MM.1S (cell line): Measurements from ENCODE around the gene FBXL12.
"Not testable (repeated sequence)": the region's sequence is repeated elsewhere in the genome, so short reads cannot be mapped to it uniquely, and the experiment has no call there.

Source experiments
- DNase-seq: peaks from one replicate; pipeline ENCODE4 v3.0.0-alpha.2; 2015
- H2AFZ ChIP-seq: fragments of 300-600 bp; sonication (generic); 2 replicates; pipeline ENCODE4 v1.6.0; 2016; ENCODE audit warnings: antibody characterized with exemption, low read length
- H3F3A ChIP-seq: fragments of 300-600 bp; sonication (generic); 2 replicates; pipeline ENCODE4 v1.6.1; 2016; ENCODE audit warnings: mild to moderate bottlenecking, antibody characterized with exemption, low read length, moderate library complexity, mixed read lengths; ENCODE audit not compliant: insufficient read depth
- H3K27ac ChIP-seq: fragments of 300-600 bp; sonication (generic); 2 replicates; pipeline ENCODE4 v1.5.1; 2016; ENCODE audit warnings: mild to moderate bottlenecking, low read length
- H3K27me3 ChIP-seq: fragments of 300-600 bp; sonication (generic); replicated peaks from 2 replicates; pipeline ENCODE4 v1.6.0; 2016; ENCODE audit warnings: low read length; ENCODE audit not compliant: insufficient read depth
- H3K36me3 ChIP-seq: fragments of 300-600 bp; sonication (generic); replicated peaks from 2 replicates; pipeline ENCODE4 v1.6.1; 2016; ENCODE audit warnings: mild to moderate bottlenecking, low read length, mixed read lengths; ENCODE audit not compliant: insufficient read depth
- H3K4me1 ChIP-seq: fragments of 300-600 bp; sonication (generic); 2 replicates; pipeline ENCODE4 v1.6.1; 2016; ENCODE audit warnings: low read length, mixed read lengths
- H3K4me2 ChIP-seq: fragments of 300-600 bp; sonication (generic); 2 replicates; pipeline ENCODE4 v1.6.0; 2016; ENCODE audit warnings: low read depth, low read length
- H3K4me3 ChIP-seq: fragments of 300-600 bp; sonication (generic); 2 replicates; pipeline ENCODE4 v1.5.1; 2016; ENCODE audit warnings: low read length, mixed read lengths
- H3K79me2 ChIP-seq: fragments of 300-600 bp; sonication (generic); 2 replicates; pipeline ENCODE4 v1.6.1; 2016; ENCODE audit warnings: mixed run types, low read length, mixed read lengths
- H3K9ac ChIP-seq: fragments of 300-600 bp; sonication (generic); 2 replicates; pipeline ENCODE4 v1.6.1; 2016; ENCODE audit warnings: low read length, mixed read lengths
- H3K9me2 ChIP-seq: fragments of 300-600 bp; sonication (generic); replicated peaks from 2 replicates; pipeline ENCODE4 v1.6.1; 2016; ENCODE audit warnings: mild to moderate bottlenecking, low read length, mixed read lengths; ENCODE audit not compliant: insufficient read depth
- H3K9me3 ChIP-seq: fragments of 300-600 bp; sonication (generic); replicated peaks from 2 replicates; pipeline ENCODE4 v1.6.1; 2016; ENCODE audit warnings: mild to moderate bottlenecking, low read length, mixed read lengths; ENCODE audit not compliant: insufficient read depth
- H4K20me1 ChIP-seq: fragments of 300-600 bp; sonication (generic); 2 replicates; pipeline ENCODE4 v1.6.1; 2016; ENCODE audit warnings: mild to moderate bottlenecking, low read length, moderate library complexity, mixed read lengths; ENCODE audit not compliant: insufficient read depth
- CTCF ChIP-seq: fragments of 300-600 bp; sonication (generic); IDR thresholded peaks from 2 replicates; pipeline ENCODE4 v1.5.1; 2016; ENCODE audit warnings: antibody characterized with exemption, low read length, mixed read lengths
- EZH2 ChIP-seq: fragments of 300-600 bp; sonication (generic); optimal IDR thresholded peaks from 2 replicates; pipeline ENCODE3; 2017; ENCODE audit warnings: low read depth, mild to moderate bottlenecking, antibody characterized with exemption, low read length, mixed read lengths
- EZH2phosphoT487 ChIP-seq: fragments of 300-600 bp; sonication (generic); IDR thresholded peaks from 2 replicates; pipeline ENCODE4 v1.6.1; 2018; ENCODE audit warnings: antibody characterized with exemption, low read length

FBXL12 gene

DNA sequence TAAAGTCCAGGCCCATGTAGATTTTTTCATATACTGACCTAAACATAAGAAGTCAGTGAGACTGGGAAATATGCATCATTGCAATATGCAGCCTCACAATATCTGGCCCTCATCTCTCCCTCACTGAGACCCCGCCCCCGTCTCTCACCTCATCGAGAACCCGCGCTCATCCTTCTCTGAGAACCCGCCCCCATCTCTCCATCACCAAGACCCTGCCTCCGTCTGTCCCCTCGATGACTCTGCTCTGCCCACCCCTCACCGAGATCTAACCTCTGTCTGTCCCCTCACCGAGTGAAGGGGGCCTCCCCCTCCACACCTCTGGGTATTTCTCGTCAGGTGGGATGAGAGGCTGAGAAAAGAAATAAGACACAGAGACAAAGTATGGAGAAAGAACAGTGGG, 29.8 kb downstream of the FBXL12 start:
- Histone ChIP-seq H3K4me2 (no peak overlapping the region), H2AFZ (no peak overlapping the region), H3K4me3 (no peak overlapping the region), H3K79me2 (no peaks in the 10 kb centered on the region), H3K9me3 (no peaks in the 10 kb centered on the region), H3K36me3 (no peaks in the 10 kb centered on the region), H3K9me2 (no peaks in the 10 kb centered on the region), H3K4me1 (no peaks in the 10 kb centered on the region), H4K20me1 (no peaks in the 10 kb centered on the region), H3K27ac (no peak overlapping the region), H3K27me3 (peaks cover 8% of the 10 kb centered on the region), H3K9ac (no peak overlapping the region), H3F3A (peaks cover 12% of the 10 kb centered on the region; the same call in 1 of the 2 replicates)
- no peak for DNase-seq
- no peak for TF ChIP-seq EZH2
- TF ChIP-seq CTCF = no peak
- no peak for TF ChIP-seq EZH2phosphoT487

DNA sequence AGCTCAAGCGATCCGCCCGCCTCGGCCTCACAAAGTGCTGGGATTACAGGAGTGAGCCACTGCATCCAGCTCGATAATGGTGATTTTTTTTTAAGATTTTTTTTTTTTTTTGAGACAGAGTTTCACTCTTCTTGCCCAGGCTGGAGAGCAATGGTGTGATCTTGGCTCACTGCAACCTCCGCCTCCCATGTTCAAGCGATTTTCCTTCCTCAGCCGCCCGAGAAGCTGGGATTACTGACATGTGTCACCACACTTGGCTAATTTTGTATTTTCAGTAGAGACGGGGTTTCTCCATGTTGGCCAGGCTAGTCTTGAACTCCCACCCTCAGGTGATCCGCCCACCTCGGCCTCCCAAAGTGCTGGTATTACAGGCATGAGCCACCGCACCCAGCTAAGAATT, 30.3 kb downstream of the FBXL12 start:
- H3K4me2 ChIP-seq, H3K79me2 ChIP-seq, H3F3A ChIP-seq, H3K4me1 ChIP-seq, H3K4me3 ChIP-seq, H3K9ac ChIP-seq, H4K20me1 ChIP-seq, H3K27ac ChIP-seq, H3K9me3 ChIP-seq, DNase-seq, H3K36me3 ChIP-seq, H2AFZ ChIP-seq, H3K27me3 ChIP-seq, H3K9me2 ChIP-seq: not testable (repeated sequence)

DNA sequence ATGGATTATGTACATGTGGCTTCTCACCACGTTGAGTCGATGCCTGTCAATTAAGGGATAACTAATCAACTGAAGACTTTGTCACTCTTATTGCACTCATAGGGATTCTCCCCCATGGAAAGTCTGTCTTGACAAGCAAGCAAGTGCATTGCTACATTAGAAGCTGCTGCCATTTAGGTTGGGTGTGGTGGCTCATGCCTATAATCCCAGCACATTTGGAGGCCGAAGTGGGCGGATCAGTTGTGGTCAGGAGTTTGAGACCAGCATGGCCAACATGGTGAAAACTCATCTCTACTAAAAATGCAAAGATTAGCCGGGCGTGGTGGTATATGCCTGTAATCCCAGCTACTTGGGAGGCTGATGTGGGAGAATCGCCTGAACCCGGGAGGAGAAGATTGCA, 32.1 kb downstream of the FBXL12 start:
- TF ChIP-seq CTCF = no peak
- no peak for TF ChIP-seq EZH2phosphoT487
- no peak for TF ChIP-seq EZH2
- no peaks in the 10 kb centered on the region for H3K9me3 ChIP-seq
- no peak overlapping the region for H2AFZ ChIP-seq
- no peaks in the 10 kb centered on the region for H3F3A ChIP-seq
- no peaks in the 10 kb centered on the region for H4K20me1 ChIP-seq
- no peaks in the 10 kb centered on the region for H3K36me3 ChIP-seq
- no peaks in the 10 kb centered on the region for H3K79me2 ChIP-seq
- H3K4me3 ChIP-seq = no peak overlapping the region
- no peaks in the 10 kb centered on the region for H3K9me2 ChIP-seq
- no peaks in the 10 kb centered on the region for H3K4me1 ChIP-seq
- H3K27me3 ChIP-seq = peaks cover 8% of the 10 kb centered on the region
- H3K9ac ChIP-seq = no peak overlapping the region
- no peak for DNase-seq
- H3K27ac ChIP-seq = no peak overlapping the region
- no peak overlapping the region for H3K4me2 ChIP-seq

DNA sequence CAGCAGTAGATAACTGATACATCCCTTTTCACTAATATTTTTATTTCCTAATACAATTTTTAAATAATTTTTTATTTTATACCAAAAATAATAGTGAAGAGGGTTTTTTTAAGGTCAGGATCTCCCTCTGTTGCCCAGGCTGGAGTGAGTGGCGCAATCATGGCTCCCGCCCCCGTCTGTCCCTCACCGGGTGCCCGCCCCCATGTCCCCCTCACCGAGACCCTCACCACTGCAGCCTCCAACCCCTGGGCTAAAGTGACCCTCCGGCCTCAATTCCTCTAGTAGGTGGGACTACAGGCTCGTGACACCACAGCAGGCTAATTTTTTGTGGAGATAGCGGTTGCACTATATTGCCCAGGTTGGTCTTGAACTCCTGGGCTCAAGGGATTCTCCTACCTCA, 32.5 kb downstream of the FBXL12 start:
- Histone ChIP-seq H2AFZ (no peak overlapping the region), H3K9me2 (no peaks in the 10 kb centered on the region), H3K4me2 (no peak overlapping the region), H3K9ac (no peak overlapping the region), H3K79me2 (no peaks in the 10 kb centered on the region), H3K4me3 (no peak overlapping the region; the same call in 1 of the 2 replicates), H3K9me3 (no peaks in the 10 kb centered on the region), H4K20me1 (no peaks in the 10 kb centered on the region), H3K4me1 (no peaks in the 10 kb centered on the region), H3K36me3 (no peaks in the 10 kb centered on the region), H3F3A (no peaks in the 10 kb centered on the region), H3K27ac (no peak overlapping the region), H3K27me3 (peaks cover 8% of the 10 kb centered on the region)
- no peak for DNase-seq
- TF ChIP-seq CTCF (no peak), EZH2 (no peak), EZH2phosphoT487 (no peak)
